Psoas muscle (tissue), 8 donors: ENCODE results near the gene LTBP1. TPM values are rescaled to one million over a fixed set of nuclear protein-coding genes. Genes with fewer than 3 reads are reported as not detected.
"Not testable (repeated sequence)": the region's sequence is repeated elsewhere in the genome, so short reads cannot be mapped to it uniquely, and the experiment has no call there.

Experiments
- ATAC-seq, 4 donors: fragments of 200-7000 bp; cut with Tn5 transposase; one replicate each; pipeline ENCODE4 v1.9.1; 2020; ENCODE audit warnings: moderate library complexity in 3 of 4, mild to moderate bottlenecking in 2 of 4
- DNase-seq, 2 donors: peaks; one replicate each; pipeline ENCODE4 v3.0.0-alpha.2; 2020
- H3K27ac ChIP-seq: fragments of 200-600 bp; one replicate; pipeline ENCODE4 v1.8.0; 2022
- H3K27me3 ChIP-seq, 3 donors: fragments of 200-600 bp in 1 of 3; one replicate each; pipeline versions ENCODE4 v1.6.1 to v1.8.0; 2013 to 2022; ENCODE audit warnings: low read length in 2 of 3, mild to moderate bottlenecking in 2 of 3, moderate library complexity in 1 of 3; ENCODE audit not compliant: insufficient read depth in 3 of 3
- H3K36me3 ChIP-seq, 2 donors: fragments of 200-600 bp in 1 of 2; one replicate each; pipeline versions ENCODE4 v1.6.1 to v1.8.0; 2013 to 2022; ENCODE audit warnings: low read depth in 1 of 2, mild to moderate bottlenecking in 1 of 2, moderate library complexity in 1 of 2; ENCODE audit not compliant: insufficient read depth in 1 of 2
- H3K4me1 ChIP-seq: fragments of 200-600 bp; one replicate; pipeline ENCODE4 v1.8.0; 2022
- H3K4me3 ChIP-seq: fragments of 200-600 bp; one replicate; pipeline ENCODE4 v1.8.0; 2022; ENCODE audit warnings: mild to moderate bottlenecking
- H3K9me3 ChIP-seq: fragments of 200-600 bp; one replicate; pipeline ENCODE4 v1.8.0; 2022
- WGBS, 3 donors: extraction: QIAGEN DNeasy Blood & Tissue Kit; methylation state at CpG; one replicate each; pipeline versions ENCODE4 v1.1.6 to v1.1.7; 2013; 5-methylcytosine and 5-hydroxymethylcytosine counted together
- intact Hi-C, 2 donors: fragments of 100-400 bp; cut with DNase I; formaldehyde crosslinking; loops; one replicate each; pipeline versions ENCODE4 v1.11.0 to v1.14.2; 2022
- polyA plus RNA-seq, 3 donors: library from polyadenylated mRNA; stranded (reverse); fragments of 200-250 nt; gene quantifications; one replicate each; pipeline ENCODE4 v1.2.3, GENCODE V29; 2013
- total RNA-seq, 4 donors: library from RNA; stranded (reverse); fragmentation: NEBNext Ultra II Directional in 2 of 4; extraction: Animal tissue kit (Norgen Biotek cat#: 25700) in 2 of 4; gene quantifications; one replicate each; pipeline versions ENCODE4 v1.2.1 to v1.2.4, GENCODE V29; 2021 to 2023
- TF ChIP-seq, protein P1 (sequence below): fragments of 200-600 bp; IDR thresholded peaks from one replicate; pipeline ENCODE4 v1.8.0; 2022; ENCODE audit warnings: antibody characterized with exemption
- donor health status: healthy with polysubstance abuse.
- donor health status: DM: no; HTN: no; CAD: no; lungs with moderate emphysema.
- donor health status: Bipolar disorder and iron deficiency.
- donor health status: healthy.
- donor health status: DM: yes; HTN: yes; CAD: no.
- donor health status: DM: no; HTN: no; CAD: no.
- donor health status: DM: no; HTN: no; CAD: no.
- donor health status: DM: yes; HTN: yes; CAD: no.

The LTBP1 gene
- total and polyA plus RNA-seq, 7 donors = 5.9 to 26.8 (median 9.5) TPM

DNA sequence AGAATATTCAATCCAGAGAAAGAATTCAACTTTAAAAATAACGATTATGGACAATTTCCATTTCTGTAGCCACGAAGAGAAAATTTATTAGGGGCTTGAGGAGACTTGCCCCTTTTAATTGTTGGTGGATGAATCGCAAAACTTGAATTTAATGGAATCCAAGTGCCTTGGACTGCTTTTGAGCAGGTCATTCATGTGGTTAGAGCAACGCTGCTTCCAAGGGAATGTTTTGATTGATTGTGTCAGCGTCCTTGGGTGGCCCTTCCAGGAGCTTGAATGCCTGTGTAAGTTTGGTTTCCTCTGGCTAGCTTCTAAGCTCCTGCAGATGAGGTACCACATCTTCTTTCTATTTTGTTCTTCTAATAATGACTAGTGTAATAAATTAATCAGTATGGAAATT, 213.4 kb downstream of the LTBP1 start:
- 87 to 91% (median 89%) methylated on average over 5 of the region's 5 CpGs for WGBS, 3 donors
- Histone ChIP-seq H3K9me3 (no peaks in the 10 kb centered on the region), H3K4me1 (no peaks in the 10 kb centered on the region), H3K4me3 (no peak overlapping the region), H3K27me3 (no peaks in the 10 kb centered on the region), H3K27ac (no peak overlapping the region), H3K36me3 (no peaks in the 10 kb centered on the region)
- TF ChIP-seq, protein P1, sequence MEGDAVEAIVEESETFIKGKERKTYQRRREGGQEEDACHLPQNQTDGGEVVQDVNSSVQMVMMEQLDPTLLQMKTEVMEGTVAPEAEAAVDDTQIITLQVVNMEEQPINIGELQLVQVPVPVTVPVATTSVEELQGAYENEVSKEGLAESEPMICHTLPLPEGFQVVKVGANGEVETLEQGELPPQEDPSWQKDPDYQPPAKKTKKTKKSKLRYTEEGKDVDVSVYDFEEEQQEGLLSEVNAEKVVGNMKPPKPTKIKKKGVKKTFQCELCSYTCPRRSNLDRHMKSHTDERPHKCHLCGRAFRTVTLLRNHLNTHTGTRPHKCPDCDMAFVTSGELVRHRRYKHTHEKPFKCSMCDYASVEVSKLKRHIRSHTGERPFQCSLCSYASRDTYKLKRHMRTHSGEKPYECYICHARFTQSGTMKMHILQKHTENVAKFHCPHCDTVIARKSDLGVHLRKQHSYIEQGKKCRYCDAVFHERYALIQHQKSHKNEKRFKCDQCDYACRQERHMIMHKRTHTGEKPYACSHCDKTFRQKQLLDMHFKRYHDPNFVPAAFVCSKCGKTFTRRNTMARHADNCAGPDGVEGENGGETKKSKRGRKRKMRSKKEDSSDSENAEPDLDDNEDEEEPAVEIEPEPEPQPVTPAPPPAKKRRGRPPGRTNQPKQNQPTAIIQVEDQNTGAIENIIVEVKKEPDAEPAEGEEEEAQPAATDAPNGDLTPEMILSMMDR = no peak
- ATAC-seq = no peak
- intact Hi-C loops = no loop called here
- no peak for DNase-seq

DNA sequence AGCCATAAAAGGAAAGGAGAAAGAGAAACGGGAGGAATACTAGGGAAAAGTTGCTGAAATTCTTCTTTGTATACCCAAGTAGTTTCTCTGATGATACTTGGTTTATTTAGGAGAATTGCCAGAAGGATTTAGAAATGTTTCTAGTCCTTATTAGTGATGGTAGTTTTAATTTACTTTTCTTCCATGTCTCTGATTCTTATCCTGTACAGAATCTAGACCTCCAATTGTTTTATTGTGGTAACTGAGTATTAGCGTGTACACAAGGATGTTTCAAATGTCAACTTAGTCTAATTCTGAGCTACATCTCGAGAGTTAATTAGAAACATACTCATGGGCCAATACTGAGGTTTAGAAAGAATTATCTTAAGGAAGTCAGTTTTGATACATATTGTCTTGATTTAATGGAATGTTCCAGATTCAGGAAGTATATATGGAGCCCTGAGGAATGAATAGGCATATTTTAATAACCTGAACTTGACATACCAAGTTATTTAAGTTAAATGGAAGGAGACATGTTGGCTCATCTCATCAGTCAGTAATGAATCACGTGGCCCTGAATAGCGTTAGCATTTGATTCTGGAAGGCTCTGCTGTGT, 219.6 kb downstream of the LTBP1 start:
- H3K27me3 ChIP-seq = no peaks in the 10 kb centered on the region
- DNase-seq (no peak), ATAC-seq (peak in 2 of 4 donors; percentile 25 to 40)
- 56 to 68% (median 60%) methylated on average over 5 of the region's 5 CpGs for WGBS, 3 donors
- intact Hi-C loops = no loop called here
- H3K4me3 ChIP-seq = no peak overlapping the region
- H3K27ac ChIP-seq = no peak overlapping the region
- TF ChIP-seq, protein P1 = no peak
- H3K9me3 ChIP-seq = no peaks in the 10 kb centered on the region
- no peaks in the 10 kb centered on the region for H3K36me3 ChIP-seq
- peaks cover 6% of the 10 kb centered on the region for H3K4me1 ChIP-seq

DNA sequence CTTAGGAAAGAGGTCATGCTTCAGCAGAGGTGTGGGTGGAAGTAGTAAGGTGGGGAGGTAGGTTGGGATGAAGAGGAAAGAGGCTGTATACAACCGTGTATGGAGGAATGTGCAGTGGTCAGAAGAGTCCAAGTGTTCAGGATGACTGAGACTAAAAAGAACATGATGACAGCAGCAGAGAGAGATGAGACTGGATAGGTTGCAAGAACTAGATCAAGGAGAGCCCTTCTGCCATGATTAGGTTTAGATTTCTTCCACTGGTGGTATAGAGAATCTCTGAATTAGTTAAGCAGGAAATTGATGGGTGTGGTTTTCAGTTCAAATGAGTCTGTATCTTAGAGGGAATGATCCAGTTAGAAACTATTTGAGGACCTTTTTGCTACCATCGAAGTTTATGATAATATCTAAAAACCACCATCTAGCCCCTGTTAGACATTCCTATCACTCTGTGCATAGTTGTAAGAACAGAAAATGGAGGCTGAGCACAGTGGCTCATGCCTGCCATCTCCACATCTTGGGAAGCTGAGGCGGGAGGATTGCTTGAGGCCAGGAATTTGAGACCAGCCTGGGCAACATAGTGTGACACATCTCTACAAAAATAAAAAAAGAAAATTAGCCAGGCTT, 221.0 kb downstream of the LTBP1 start:
- intact Hi-C loops = no loop called here
- H3K9me3 ChIP-seq = no peaks in the 10 kb centered on the region
- H3K36me3 ChIP-seq = no peaks in the 10 kb centered on the region
- ATAC-seq (peak in 2 of 4 donors; percentile 40 to 67), DNase-seq (no peak)
- peaks cover 6% of the 10 kb centered on the region for H3K4me1 ChIP-seq
- H3K27ac ChIP-seq = no peak overlapping the region
- H3K27me3 ChIP-seq = no peaks in the 10 kb centered on the region
- TF ChIP-seq, protein P1 = no peak
- 74 to 84% (median 81%) methylated on average over 3 of the region's 3 CpGs for WGBS, 3 donors
- H3K4me3 ChIP-seq = no peak overlapping the region

DNA sequence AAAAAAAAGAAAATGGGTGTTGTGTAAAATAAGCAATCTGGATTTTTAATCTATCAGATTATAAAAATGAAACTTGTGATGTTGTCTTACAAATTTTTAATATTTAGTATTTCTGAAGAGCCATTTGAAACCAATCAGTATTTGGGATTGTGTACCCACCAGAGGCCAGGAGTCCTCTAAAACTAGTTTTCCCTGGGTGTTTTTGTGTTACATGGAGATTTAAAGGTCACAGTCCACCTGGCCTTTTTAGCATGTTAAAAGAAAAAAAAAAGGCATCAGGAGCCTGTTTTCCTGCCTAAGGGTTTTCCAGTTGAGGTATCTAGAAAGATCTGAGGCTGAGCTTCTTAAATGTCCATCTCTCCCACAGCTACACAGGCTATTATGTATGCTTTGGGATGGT, 221.7 kb downstream of the LTBP1 start:
- Histone ChIP-seq H3K36me3 (no peaks in the 10 kb centered on the region), H3K9me3 (no peaks in the 10 kb centered on the region), H3K27ac (no peak overlapping the region), H3K4me3 (no peak overlapping the region), H3K27me3 (no peaks in the 10 kb centered on the region), H3K4me1 (peaks cover 6% of the 10 kb centered on the region)
- DNase-seq (no peak), ATAC-seq (no peak)
- TF ChIP-seq, protein P1 = no peak
- intact Hi-C loops = no loop called here

DNA sequence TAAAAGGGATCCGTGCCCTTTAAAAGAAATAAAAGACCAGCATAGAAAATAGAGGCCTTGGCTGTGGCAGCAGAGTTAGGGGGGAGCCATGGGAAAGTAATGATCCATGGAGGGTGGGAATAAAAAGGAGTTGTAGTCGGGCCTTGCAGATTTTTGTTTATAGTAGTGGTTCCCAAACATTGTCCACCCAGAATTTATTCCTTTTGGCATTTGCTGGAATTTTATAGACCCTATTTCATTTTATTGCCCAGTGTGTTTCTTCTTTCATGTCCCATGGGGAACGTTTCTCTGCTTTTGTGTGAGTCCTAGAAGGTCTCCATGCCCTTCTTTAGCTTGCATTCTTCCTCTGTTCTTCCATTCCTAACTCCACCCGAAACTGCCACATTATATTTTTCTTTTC, 222.2 kb downstream of the LTBP1 start:
- Histone ChIP-seq H3K4me3 (no peak overlapping the region), H3K9me3 (no peaks in the 10 kb centered on the region), H3K4me1 (peaks cover 6% of the 10 kb centered on the region), H3K36me3 (no peaks in the 10 kb centered on the region), H3K27me3 (no peaks in the 10 kb centered on the region), H3K27ac (no peak overlapping the region)
- TF ChIP-seq, protein P1 = no peak
- intact Hi-C loops = no loop called here
- DNase-seq (no peak), ATAC-seq (no peak)
- WGBS, 3 donors = 54 to 74% (median 64%) methylated on average over 4 of the region's 4 CpGs

DNA sequence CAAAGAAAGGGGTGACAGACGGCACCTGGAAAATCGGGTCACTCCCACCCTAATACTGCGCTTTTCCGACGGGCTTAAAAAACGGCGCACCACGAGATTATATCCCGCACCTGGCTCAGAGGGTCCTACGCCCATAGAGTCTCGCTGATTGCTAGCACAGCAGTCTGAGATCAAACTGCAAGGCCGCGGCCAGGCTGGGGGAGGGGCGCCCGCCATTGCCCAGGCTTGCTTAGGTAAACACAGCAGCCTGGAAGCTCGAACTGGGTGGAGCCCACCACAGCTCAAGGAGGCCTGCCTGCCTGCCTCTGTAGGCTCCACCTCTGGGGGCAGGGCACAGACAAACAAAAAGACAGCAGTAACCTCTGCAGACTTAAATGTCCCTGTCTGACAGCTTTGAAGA, 223.5 kb downstream of the LTBP1 start:
- H3K9me3 ChIP-seq, H3K27me3 ChIP-seq, DNase-seq: not testable (repeated sequence)

More for the DNA sequence above, 223.5 kb downstream of the LTBP1 start:
- intact Hi-C loops, H3K4me1 ChIP-seq, ATAC-seq, H3K27ac ChIP-seq, H3K36me3 ChIP-seq, H3K4me3 ChIP-seq: not testable (repeated sequence)
- 91 to 98% (median 92%) methylated on average over 6 to 9 of the region's 16 CpGs for WGBS, 3 donors
